ENCODE results near the gene B3GNT7.
"Not testable (repeated sequence)": the region's sequence is repeated elsewhere in the genome, so short reads cannot be mapped to it uniquely, and the experiment has no call there.

The B3GNT7 gene

GRCh38 chr2:231395188-231396057 lies at the start of gene B3GNT7:
TSS of gene B3GNT7 (plus strand) at chr2:231395710. CDS start at chr2:231395804, 94 bp downstream.
- no peak for DNase-seq

GRCh38 chr2:231347081-231347480 lies 48.4 kb upstream of the B3GNT7 start:
- DNase-seq, result no peak

- DNase-seq, result no peak
These were observed 47.9 kb upstream of the B3GNT7 start for GRCh38 chr2:231347638-231348037.

GRCh38 chr2:231348173-231348572 lies 47.3 kb upstream of the B3GNT7 start:
- no peak for DNase-seq

- no peak for DNase-seq
These were observed 46.7 kb upstream of the B3GNT7 start for GRCh38 chr2:231348704-231349373.

- not testable (repeated sequence) for DNase-seq
These were observed 46.2 kb upstream of the B3GNT7 start for GRCh38 chr2:231349374-231349735.

- DNase-seq, result no peak
These were observed 43.9 kb upstream of the B3GNT7 start for GRCh38 chr2:231351648-231352047.

- DNase-seq, result no peak
These were observed 42.0 kb upstream of the B3GNT7 start for GRCh38 chr2:231353469-231353868.

- no peak for DNase-seq
These were observed 39.7 kb upstream of the B3GNT7 start for GRCh38 chr2:231355508-231356465.

GRCh38 chr2:231356466-231356844 lies 39.1 kb upstream of the B3GNT7 start:
- DNase-seq, result no peak

GRCh38 chr2:231357048-231357447 lies 38.5 kb upstream of the B3GNT7 start:
- no peak for DNase-seq

- no peak for DNase-seq
These were observed 37.6 kb upstream of the B3GNT7 start for GRCh38 chr2:231357931-231358330.

GRCh38 chr2:231359441-231359840 lies 36.1 kb upstream of the B3GNT7 start:
- no peak for DNase-seq

- no peak for DNase-seq
These were observed 35.6 kb upstream of the B3GNT7 start for GRCh38 chr2:231359948-231360347.

- DNase-seq, result no peak
These were observed 35.1 kb upstream of the B3GNT7 start for GRCh38 chr2:231360401-231360800.

- DNase-seq, result no peak
These were observed 34.6 kb upstream of the B3GNT7 start for GRCh38 chr2:231360881-231361371.

GRCh38 chr2:231361701-231362554 lies 33.6 kb upstream of the B3GNT7 start:
- no peak for DNase-seq

- no peak for DNase-seq
These were observed 32.8 kb upstream of the B3GNT7 start for GRCh38 chr2:231362555-231363184.

GRCh38 chr2:231364061-231364460 lies 31.4 kb upstream of the B3GNT7 start:
- DNase-seq, result no peak

GRCh38 chr2:231364961-231365810 lies 30.3 kb upstream of the B3GNT7 start:
- DNase-seq, result no peak

- DNase-seq, result no peak
These were observed 28.3 kb upstream of the B3GNT7 start for GRCh38 chr2:231367178-231367577.
